Fibroblast of lung (primary cell): ENCODE results near the gene JMJD1C.

Experiments used
- CTCF ChIP-seq, 2 donors: IDR thresholded peaks in 1 of 2; conservative IDR thresholded peaks in 1 of 2; 1 replicate in 1 of 2; 2 replicates in 1 of 2; pipeline ENCODE4 v1.5.1; 2011 to 2012; ENCODE audit warnings: low read length in 2 of 2, control low read depth in 1 of 2, inconsistent platforms in 1 of 2, low read depth in 1 of 2, mild to moderate bottlenecking in 1 of 2
- EZH2 ChIP-seq: IDR thresholded peaks from 2 replicates; pipeline ENCODE4 v1.5.1; 2012; ENCODE audit warnings: low read length, control low read depth, mild to moderate bottlenecking; ENCODE audit errors: missing control alignments

DNA sequence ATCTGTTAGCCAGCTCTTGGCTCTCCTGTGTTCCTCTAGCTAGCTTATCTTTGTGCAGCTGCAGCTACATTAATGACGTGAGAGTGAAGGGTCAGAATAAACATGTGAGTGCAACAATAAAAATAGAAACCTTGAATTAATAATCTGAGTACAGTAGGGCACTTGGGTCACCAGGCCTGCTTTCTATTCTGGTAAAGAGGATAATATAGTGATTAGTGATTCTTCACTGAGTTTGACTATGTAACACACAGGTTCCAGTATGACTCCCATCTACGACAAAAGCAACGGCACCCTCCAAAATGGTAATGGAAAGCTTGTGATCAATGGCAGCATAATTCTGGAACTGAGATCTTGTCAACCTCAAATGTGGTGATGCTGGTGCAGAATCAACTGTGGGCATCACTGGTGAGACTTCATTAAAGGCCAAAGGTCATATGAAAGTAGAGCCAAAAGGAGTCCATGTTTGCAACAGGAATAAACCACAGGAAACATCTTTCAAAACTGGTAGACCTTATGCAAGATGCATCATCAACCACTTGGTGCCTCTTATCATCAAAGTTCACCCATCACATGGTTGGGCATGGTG lies 255.1 kb downstream of the JMJD1C start:
- TF ChIP-seq CTCF (conservative IDR thresholded peaks at IDR 0.05 in 1 of 2, IDR thresholded peaks at IDR 0.05 in 1 of 2; ENCODE audit: low read depth in 1 of 2, low read length in 2 of 2): no peak
- TF ChIP-seq EZH2: no peak
